ENCODE data around the gene GPR55. TPM values are rescaled to one million over a fixed set of nuclear protein-coding genes. Genes with fewer than 3 reads are reported as not detected.

Gene GPR55
- total and polyA plus RNA-seq, 2 donors (not counting 3 experiments of a cell fraction or from before 2014, with no cell fraction given) = not detected

- ChIA-PET CTCF (no interaction called here), POLR2A (no interaction called here)
- intact Hi-C loops (cut with micrococcal nuclease) = no loop called here
- Histone ChIP-seq H3K9ac (replicated peaks; ENCODE audit: extremely low read depth, insufficient read depth, low read length) (no peak overlapping the region), H3K4me3 (replicated peaks in 1 of 3; ENCODE audit: insufficient read depth in 1 of 3, low read depth in 1 of 3, low read length in 3 of 3) (no peak overlapping the region), H3K27me3 (ENCODE audit: control insufficient read depth in 2 of 2, insufficient read depth in 2 of 2, low read length in 2 of 2) (no peaks in the 10 kb centered on the region), H3K79me2 (ENCODE audit: control insufficient read depth, insufficient read depth, low read length) (no peaks in the 10 kb centered on the region), H3K4me2 (ENCODE audit: insufficient read depth, low read length) (no peak overlapping the region), H4K20me1 (replicated peaks; ENCODE audit: control insufficient read depth, extremely low read depth, insufficient read depth, low read length) (no peaks in the 10 kb centered on the region), H2AFZ (ENCODE audit: low read depth, low read length) (no peak overlapping the region), H3K9me1 (replicated peaks; ENCODE audit: control insufficient read depth, extremely low read depth, insufficient read depth, low read length) (no peaks in the 10 kb centered on the region), H3K27ac (ENCODE audit: insufficient read depth, low read depth, low read length) (no peak overlapping the region), H3K9me3 (replicated peaks; ENCODE audit: control insufficient read depth, insufficient read depth, low read length) (no peaks in the 10 kb centered on the region), H3K36me3 (ENCODE audit: control insufficient read depth in 2 of 2, extremely low read depth in 1 of 2, insufficient read depth in 2 of 2, low read length in 2 of 2) (no peaks in the 10 kb centered on the region), H3K4me1 (ENCODE audit: control insufficient read depth, extremely low read depth, insufficient read depth, low read length) (no peaks in the 10 kb centered on the region)
- DNase-seq (ENCODE audit: low read depth, low spot score) (no peak), FAIRE-seq (no peak)
- dilution Hi-C loops (cut with MboI; ENCODE audit: extremely low pct_ligation_motif_present, low sequenced_read_pairs) = no loop called here
- TF ChIP-seq, protein P1, sequence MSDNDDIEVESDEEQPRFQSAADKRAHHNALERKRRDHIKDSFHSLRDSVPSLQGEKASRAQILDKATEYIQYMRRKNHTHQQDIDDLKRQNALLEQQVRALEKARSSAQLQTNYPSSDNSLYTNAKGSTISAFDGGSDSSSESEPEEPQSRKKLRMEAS (IDR thresholded peaks at IDR 0.05; ENCODE audit: insufficient read depth, insufficient read length) = no peak
- TF ChIP-seq POLR2A (IDR thresholded peaks at IDR 0.05; ENCODE audit: low read depth, low read length) = no peak
- no TSS peak for BruUV-seq (replicated peaks)
Observed at GRCh38 chr2:230925443-230925878, 419 bp upstream of the GPR55 start.

DNA sequence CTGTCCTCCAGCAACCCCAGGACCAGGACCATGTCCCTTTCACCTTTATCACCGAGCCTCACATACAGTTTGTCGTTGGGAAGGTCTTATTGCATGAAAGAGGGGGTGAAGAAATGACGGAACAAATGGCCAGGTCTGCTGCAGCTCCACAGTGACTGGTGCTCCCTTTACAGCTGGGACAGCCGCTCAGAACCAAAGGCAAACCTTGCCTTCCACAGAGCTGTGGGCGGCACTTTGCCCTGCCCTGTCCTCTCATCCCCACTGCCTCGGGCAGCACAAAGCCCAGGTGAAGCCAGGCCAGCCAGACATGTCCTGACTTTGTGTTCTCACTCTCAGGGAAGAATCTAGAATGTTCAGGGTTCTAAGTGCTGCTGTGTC, 961 bp downstream of the GPR55 start:
- ChIA-PET POLR2A (no interaction called here), CTCF (interaction anchor here (1.3 to 1.8 kb wide), 2 partner anchors 12 to 63 kb away, joined by 3 to 6 read pairs; no protein-coding TSS in a partner anchor)
- no peaks in the 10 kb centered on the region for H4K20me1 ChIP-seq (replicated peaks; ENCODE audit: control insufficient read depth, extremely low read depth, insufficient read depth, low read length)
- H3K9me1 ChIP-seq (replicated peaks; ENCODE audit: control insufficient read depth, extremely low read depth, insufficient read depth, low read length) = no peaks in the 10 kb centered on the region
- peaks cover 0 to 10% of the 10 kb centered on the region in 2 experiments for H3K27me3 ChIP-seq (ENCODE audit: control insufficient read depth in 2 of 2, insufficient read depth in 2 of 2, low read length in 2 of 2)
- H3K4me3 ChIP-seq (replicated peaks in 1 of 3; ENCODE audit: insufficient read depth in 1 of 3, low read depth in 1 of 3, low read length in 3 of 3) = no peak overlapping the region
- H3K79me2 ChIP-seq (ENCODE audit: control insufficient read depth, insufficient read depth, low read length) = no peaks in the 10 kb centered on the region
- H3K27ac ChIP-seq (ENCODE audit: insufficient read depth, low read depth, low read length) = no peak overlapping the region
- dilution Hi-C loops (cut with MboI; ENCODE audit: extremely low pct_ligation_motif_present, low sequenced_read_pairs) = no loop called here
- no TSS peak for BruUV-seq (replicated peaks)
- no peaks in the 10 kb centered on the region for H3K4me1 ChIP-seq (ENCODE audit: control insufficient read depth, extremely low read depth, insufficient read depth, low read length)
- H2AFZ ChIP-seq (ENCODE audit: low read depth, low read length) = no peak overlapping the region
- no peak overlapping the region for H3K4me2 ChIP-seq (ENCODE audit: insufficient read depth, low read length)
- DNase-seq (ENCODE audit: low read depth, low spot score) (no peak), FAIRE-seq (no peak)
- TF ChIP-seq CTCF (IDR thresholded peaks at IDR 0.05; ENCODE audit: extremely low read depth in 1 of 2, insufficient read depth in 1 of 2, low read depth in 1 of 2, low read length in 2 of 2) (no peak), POLR2A (IDR thresholded peaks at IDR 0.05; ENCODE audit: low read depth, low read length) (no peak), GATA2 (IDR thresholded peaks at IDR 0.05; ENCODE audit: insufficient read depth, insufficient read length, low read depth, low read length) (no peak), JUN (IDR thresholded peaks at IDR 0.05; ENCODE audit: borderline replicate concordance, insufficient read depth, insufficient read length, low read depth) (no peak), FOS (IDR thresholded peaks at IDR 0.05; ENCODE audit: borderline replicate concordance, insufficient read depth, low read length) (no peak), POLR2AphosphoS5 (IDR thresholded peaks at IDR 0.05; ENCODE audit: insufficient read depth, low read depth, low read length) (no peak), EZH2 (IDR thresholded peaks at IDR 0.05; ENCODE audit: borderline replicate concordance, low read depth, low read length, severe bottlenecking) (no peak), MYC (IDR thresholded peaks at IDR 0.05; ENCODE audit: low read depth, low read length) (no peak)
- TF ChIP-seq, protein P1 (IDR thresholded peaks at IDR 0.05; ENCODE audit: insufficient read depth, insufficient read length) = no peak
- intact Hi-C loops (cut with micrococcal nuclease) = no loop called here
- H3K36me3 ChIP-seq (ENCODE audit: control insufficient read depth in 2 of 2, extremely low read depth in 1 of 2, insufficient read depth in 2 of 2, low read length in 2 of 2) = no peaks in the 10 kb centered on the region
- no peak overlapping the region for H3K9ac ChIP-seq (replicated peaks; ENCODE audit: extremely low read depth, insufficient read depth, low read length)
- H3K9me3 ChIP-seq (replicated peaks; ENCODE audit: control insufficient read depth, insufficient read depth, low read length) = no peaks in the 10 kb centered on the region

Data from endothelial cell of umbilical vein (primary cell).